Epithelial cell of esophagus (primary cell): ENCODE data around the gene FAHD1.

Experiments
- DNase-seq: peaks from one replicate; pipeline ENCODE4 v3.0.0; 2010; ENCODE audit warnings: low read depth
- H3K4me3 ChIP-seq: 2 replicates; pipeline ENCODE4 v1.5.1; 2011; ENCODE audit warnings: mild to moderate bottlenecking, low read length, control low read depth
- CTCF ChIP-seq: IDR thresholded peaks from 2 replicates; pipeline ENCODE4 v1.5.1; 2011; ENCODE audit warnings: low read depth, mild to moderate bottlenecking, low read length, control low read depth, inconsistent platforms; ENCODE audit not compliant: insufficient read depth; ENCODE audit errors: missing control alignments

FAHD1 gene

GRCh38 chr16:1790611-1791255, 36.3 kb upstream of the FAHD1 start:
- no peak for TF ChIP-seq CTCF
- DNase-seq: no peak
- no peak overlapping the region for H3K4me3 ChIP-seq

- TF ChIP-seq CTCF: no peak
- DNase-seq: no peak
Observed at GRCh38 chr16:1791256-1791942, 35.6 kb upstream of the FAHD1 start.

GRCh38 chr16:1791943-1792812, 34.8 kb upstream of the FAHD1 start:
- no peak overlapping the region for H3K4me3 ChIP-seq
- no peak for DNase-seq
- no peak for TF ChIP-seq CTCF

More at GRCh38 chr16:1791256-1791942, 35.6 kb upstream of the FAHD1 start:
- H3K4me3 ChIP-seq: no peak overlapping the region

- no peak overlapping the region for H3K4me3 ChIP-seq
- no peak for DNase-seq
Observed at GRCh38 chr16:1792836-1793577, 34.0 kb upstream of the FAHD1 start.

GRCh38 chr16:1793578-1794220, 33.3 kb upstream of the FAHD1 start, which contains the start of gene IGFALS:
Gene IGFALS (minus strand): TSS chr16:1793705. CDS start chr16:1793652, 53 bp downstream.
- DNase-seq: no peak
- TF ChIP-seq CTCF: no peak
- H3K4me3 ChIP-seq: no peak within 1 kb of the TSS

More at GRCh38 chr16:1792836-1793577, 34.0 kb upstream of the FAHD1 start:
- TF ChIP-seq CTCF: no peak
